Activated CD4-positive, alpha-beta T cell treated with anti-CD3 and anti-CD28 coated beads, Interleukin-2, amount 50 U/mL, for 48 hours (primary cell): ENCODE results near the gene RBM20.
"Not testable (repeated sequence)": the region's sequence is repeated elsewhere in the genome, so short reads cannot be mapped to it uniquely, and the experiment has no call there.

Source experiments
- DNase-seq, 2 experiments: peaks; one replicate each; pipeline ENCODE4 v3.0.0-alpha.2; 2020

RBM20 gene

DNA sequence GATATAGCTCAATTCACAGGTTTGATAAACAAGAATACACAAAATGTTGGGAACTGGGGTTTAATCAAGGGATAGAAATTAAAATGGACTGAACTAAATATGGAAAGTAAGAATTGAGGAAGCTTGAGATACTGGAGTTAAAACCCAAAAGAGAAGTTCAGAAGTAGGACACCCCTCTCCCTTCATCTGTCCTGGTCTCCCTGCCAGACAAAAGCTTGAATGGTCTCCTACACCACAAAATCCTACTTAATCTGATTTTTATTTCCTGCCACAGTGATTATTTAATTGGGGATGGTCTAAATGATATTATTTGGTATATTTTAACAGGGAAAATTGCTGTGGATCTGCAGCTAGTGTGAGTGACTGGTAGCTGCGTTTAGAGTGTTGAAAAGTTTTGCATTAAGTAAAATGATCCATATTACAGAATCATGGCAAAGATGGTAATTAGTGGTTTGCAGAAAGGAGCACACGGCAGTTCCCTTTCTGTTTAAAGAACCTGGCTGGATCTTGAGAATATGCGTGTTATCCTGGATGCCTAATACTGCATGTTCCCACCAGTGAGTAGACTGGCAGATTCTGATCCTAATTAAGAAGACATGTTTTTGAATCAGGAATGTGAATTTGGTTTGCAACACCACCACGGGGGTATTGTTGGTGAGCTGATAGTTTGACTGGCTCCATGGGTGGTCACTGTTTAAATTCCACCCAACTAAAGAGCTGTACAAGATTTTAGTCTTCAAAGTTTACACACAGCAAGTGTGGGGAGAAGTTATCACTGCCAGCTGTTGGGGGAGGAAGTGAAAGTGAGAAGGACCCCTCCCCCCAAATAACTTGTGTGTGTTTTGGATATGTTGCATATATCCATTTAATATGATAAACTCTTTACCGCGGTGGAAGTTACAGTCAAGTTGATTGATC is 5.5 kb downstream of the RBM20 start:
- no peak for DNase-seq

DNA sequence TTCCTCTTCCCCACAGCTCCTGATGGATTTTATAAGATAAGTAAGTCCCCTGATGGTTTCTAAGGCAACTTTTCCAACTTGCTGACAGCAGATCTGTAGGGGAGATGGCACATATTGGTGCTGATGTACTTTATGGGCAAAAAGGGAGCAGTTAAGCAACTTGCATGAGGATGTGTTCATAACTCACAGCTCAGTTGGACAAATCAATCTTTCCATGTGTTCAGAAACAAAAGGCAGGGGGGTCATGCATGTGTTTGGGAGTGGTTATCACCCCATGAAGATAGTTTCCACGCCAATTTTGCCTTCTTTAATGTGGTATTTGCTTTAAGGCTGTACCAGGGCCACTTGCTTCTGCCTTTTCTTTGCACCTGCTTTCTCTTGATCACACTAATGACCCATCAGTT is 6.1 kb downstream of the RBM20 start:
- DNase-seq, result no peak

DNA sequence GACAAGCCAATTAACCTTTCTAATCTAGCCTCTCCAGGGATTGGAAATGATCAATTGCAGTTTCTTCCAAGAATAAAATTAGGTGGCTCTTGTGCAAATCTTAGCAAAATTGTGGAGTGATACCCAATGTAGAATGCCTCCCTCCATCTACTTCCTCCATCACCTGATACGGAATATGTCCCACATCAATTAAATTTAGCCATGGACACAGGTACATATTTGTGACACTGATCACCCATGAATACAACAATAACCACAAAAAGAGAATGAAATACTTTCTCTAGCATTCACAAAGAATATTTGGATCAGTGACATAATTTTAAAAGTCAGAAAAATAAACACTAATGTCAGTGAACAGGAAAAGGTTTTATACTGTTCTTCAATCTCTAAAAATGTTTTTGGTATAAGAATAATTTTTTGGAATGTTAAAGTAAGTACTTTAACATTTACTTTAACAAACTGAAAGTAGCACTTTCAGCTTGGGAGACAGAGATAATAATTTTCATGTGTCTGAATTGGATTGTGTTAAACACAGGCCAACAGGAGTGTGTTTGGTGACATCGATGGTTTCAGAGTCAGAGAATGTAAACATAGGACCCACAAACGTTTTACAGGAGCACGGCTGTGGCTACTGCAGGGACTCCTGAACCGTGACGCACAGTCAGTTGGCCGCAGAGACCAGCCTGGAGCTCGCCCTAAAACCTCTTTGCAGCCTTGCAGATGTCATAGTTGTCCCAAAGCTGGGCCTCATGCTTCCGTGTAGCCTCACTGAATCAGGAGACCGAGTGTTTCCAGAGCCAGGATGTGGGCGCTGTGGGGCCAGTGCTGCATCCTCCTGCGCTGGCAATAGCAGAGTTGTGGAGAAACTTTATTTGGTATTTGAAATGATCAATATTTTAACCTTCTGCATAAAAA is 7.2 kb downstream of the RBM20 start:
- peak; percentile 16 to 32 for DNase-seq

DNA sequence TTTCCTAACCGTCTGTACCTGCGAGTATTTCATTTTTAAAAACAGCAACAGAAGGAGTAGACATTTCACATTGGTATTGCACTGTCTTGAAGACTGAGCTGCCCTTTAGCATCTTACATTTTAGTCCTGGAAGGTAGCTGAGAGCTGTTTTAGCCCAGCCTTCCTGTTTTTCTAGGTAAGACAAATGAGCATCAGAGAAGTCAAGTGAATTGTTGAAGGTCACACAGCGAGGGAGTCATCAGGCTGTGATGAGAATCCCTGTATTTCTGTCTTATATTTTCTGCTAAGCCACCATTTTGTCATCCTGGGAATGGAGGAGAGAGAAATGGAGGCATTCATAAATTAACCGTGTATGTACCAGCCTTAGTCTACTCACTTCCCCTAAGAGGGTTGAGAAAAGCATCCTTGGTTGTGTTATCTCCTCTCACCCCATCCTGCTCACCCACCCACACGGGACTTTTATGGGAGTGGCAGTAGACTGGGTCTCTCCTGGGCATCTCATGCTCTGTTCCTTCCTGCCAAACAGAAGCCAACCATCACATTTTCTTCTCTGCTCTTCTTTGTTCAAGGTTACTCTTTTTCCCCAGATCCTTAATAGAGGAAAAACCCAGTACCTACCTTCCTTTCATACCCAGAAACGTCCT is 8.5 kb downstream of the RBM20 start:
- no peak for DNase-seq

DNA sequence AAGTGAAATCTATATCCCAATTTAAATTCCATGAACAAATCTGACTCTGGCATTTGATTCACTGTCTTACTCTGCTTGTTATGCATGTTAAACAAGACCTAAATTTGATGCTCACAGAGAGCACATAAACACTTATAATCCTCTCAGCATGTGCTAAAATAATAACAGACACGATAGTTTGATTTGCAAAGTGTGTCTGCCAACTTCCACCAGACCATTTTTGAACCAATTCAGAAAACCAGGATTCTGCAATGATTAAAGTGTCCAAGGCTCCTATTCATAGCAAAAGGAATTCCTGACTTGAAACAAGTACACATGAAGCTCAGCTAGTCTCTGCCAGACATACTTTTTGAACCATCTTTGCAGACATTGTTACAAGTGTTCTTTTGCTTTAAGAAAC is 11.2 kb downstream of the RBM20 start:
- no peak for DNase-seq

DNA sequence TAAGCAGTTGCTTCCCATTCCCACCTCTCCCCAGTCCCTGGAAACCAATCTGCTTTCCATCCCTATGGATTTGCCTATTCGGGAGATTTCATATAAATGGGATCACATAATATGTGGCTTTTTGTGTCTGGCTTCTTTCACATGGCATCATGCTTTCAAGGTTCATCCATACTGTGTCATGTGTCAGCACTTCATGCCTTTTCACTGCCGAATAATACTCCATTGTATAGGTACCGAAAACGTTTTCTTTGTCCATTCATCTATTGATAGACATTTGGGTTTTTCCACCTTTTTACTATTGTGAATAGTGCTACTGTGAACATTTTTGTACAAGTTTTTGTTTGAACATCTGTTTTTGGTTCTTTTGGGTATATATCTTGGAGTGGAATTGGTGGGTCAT is 12.5 kb downstream of the RBM20 start:
- DNase-seq, result no peak

- DNase-seq, result no peak
Observed at GRCh38 chr10:110657973-110658691, 14.0 kb downstream of the RBM20 start.

DNA sequence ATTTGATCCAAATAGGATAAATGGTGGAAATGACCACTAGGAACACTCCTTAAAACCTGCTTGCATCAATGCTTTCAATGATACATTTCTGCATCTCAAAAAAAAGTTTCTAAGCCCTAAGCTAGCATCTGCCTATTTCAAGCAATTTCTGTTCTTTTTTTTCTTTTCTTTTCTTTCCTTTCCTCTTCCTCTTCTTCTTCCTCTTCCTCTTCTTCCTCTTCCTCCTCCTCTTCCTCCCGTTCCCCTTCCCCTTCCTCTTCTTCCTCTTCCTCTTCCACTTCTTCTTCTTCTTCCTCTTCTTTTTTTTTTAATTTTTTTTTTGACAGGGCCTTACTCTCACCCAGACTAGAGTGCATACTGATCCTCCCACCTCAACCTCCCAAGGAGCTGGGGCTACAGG is 15.4 kb downstream of the RBM20 start:
- DNase-seq, result no peak

- not testable (repeated sequence) for DNase-seq
Observed at GRCh38 chr10:110660289-110660688, 16.2 kb downstream of the RBM20 start.

- DNase-seq, result no peak
Observed at GRCh38 chr10:110661292-110661691, 17.2 kb downstream of the RBM20 start.

- no peak for DNase-seq
Observed at GRCh38 chr10:110664483-110665420, 20.6 kb downstream of the RBM20 start.

- not testable (repeated sequence) for DNase-seq
Observed at GRCh38 chr10:110666259-110666658, 22.1 kb downstream of the RBM20 start.

GRCh38 chr10:110666673-110667072 is 22.5 kb downstream of the RBM20 start:
- DNase-seq, result no peak

GRCh38 chr10:110667620-110668343 is 23.6 kb downstream of the RBM20 start:
- DNase-seq, result no peak

DNA sequence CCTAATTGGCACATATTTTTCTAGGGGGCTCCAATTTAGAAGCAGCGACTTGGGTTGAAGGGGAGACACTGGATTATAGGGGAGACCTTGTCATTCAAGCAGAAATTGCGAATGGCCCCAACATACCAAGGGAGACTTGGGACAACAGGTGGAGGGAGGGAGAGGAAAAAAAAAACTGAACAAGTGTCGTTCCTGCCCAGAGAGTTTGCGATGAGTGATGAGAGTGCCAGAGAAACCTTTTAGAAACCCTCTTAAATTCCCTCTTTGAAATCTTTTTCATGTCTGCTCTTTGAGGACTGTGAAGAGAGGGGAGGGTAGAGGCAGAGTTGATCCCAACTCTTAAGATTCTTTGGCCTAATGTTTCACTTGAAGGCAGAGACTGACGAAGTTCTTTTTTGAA is 24.3 kb downstream of the RBM20 start:
- DNase-seq, result no peak

- no peak for DNase-seq
Observed at GRCh38 chr10:110670335-110670734, 26.2 kb downstream of the RBM20 start.

DNA sequence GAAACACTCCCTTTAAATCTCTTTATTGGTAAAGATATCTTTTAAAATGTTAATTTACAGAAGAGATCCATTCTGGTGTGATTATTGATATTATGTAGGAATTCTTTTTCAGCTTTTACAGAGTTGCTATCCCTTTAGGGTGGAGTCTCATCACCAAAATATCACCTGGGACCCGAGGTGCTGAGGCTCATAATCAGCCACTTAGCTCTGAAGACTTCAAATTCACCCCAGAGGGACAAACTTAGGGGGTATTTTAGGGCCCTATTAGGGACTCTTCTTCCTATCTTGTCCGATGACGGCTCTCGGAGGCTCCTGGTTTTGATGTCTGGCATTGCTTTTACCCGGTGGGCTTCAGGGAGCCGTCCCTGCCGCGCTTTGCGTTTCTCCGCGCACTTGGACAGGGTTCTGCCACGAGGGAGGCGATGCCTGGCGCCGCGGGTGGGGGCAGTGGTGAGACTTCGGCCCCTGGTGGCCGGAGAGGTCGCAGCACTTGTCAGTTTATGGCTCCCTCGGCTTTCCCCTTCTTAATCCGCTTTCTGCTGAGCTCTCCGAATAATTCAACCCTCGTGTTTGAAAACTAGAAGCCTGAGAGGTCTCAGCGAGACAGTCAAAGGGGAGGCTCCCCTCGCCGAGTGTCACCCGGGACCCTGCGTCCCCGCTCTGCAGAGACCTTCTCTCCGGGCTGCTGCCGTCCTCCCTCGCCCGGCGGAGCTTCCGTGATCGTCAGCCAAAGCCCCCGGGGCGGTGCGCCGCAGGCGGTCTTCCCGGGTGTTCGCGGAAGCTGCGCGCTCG is 27.8 kb downstream of the RBM20 start:
- peak; percentile 76 to 82 for DNase-seq

- DNase-seq, result no peak
Observed at GRCh38 chr10:110672580-110672919, 28.4 kb downstream of the RBM20 start.

- no peak for DNase-seq
Observed at GRCh38 chr10:110676016-110676415, 31.9 kb downstream of the RBM20 start.
